Measurements from ENCODE around the gene MEI1. TPM values are rescaled to one million over a fixed set of nuclear protein-coding genes. Genes with fewer than 3 reads are reported as not detected.

The MEI1 gene
- total RNA-seq, 1 experiment from 2014 or later: not detected

- Mint-ChIP-seq H3K27me3 (ENCODE audit: insufficient read depth, unreplicated experiment) (no peaks in the 10 kb centered on the region), H3K9me3 (ENCODE audit: unreplicated experiment) (no peaks in the 10 kb centered on the region), H3K36me3 (ENCODE audit: insufficient read depth, unreplicated experiment) (peaks cover 17% of the 10 kb centered on the region), H3K4me3 (ENCODE audit: unreplicated experiment) (no peak overlapping the region), H3K27ac (ENCODE audit: unreplicated experiment) (no peak overlapping the region), H3K4me1 (ENCODE audit: low read depth, unreplicated experiment) (peaks cover 19% of the 10 kb centered on the region)
- Histone ChIP-seq H3K36me3 (ENCODE audit: control insufficient read depth, insufficient read depth, low read length) (no peaks in the 10 kb centered on the region; the same call in 1 of the 2 replicates), H3K4me3 (ENCODE audit: low read depth, low read length) (no peak overlapping the region), H3K27me3 (replicated peaks; ENCODE audit: control insufficient read depth, insufficient read depth, low read length) (no peaks in the 10 kb centered on the region), H3K4me1 (no peaks in the 10 kb centered on the region), H3K9me3 (no peaks in the 10 kb centered on the region)
- BruUV-seq (replicated peaks): no TSS peak
- TF ChIP-seq, protein P1, sequence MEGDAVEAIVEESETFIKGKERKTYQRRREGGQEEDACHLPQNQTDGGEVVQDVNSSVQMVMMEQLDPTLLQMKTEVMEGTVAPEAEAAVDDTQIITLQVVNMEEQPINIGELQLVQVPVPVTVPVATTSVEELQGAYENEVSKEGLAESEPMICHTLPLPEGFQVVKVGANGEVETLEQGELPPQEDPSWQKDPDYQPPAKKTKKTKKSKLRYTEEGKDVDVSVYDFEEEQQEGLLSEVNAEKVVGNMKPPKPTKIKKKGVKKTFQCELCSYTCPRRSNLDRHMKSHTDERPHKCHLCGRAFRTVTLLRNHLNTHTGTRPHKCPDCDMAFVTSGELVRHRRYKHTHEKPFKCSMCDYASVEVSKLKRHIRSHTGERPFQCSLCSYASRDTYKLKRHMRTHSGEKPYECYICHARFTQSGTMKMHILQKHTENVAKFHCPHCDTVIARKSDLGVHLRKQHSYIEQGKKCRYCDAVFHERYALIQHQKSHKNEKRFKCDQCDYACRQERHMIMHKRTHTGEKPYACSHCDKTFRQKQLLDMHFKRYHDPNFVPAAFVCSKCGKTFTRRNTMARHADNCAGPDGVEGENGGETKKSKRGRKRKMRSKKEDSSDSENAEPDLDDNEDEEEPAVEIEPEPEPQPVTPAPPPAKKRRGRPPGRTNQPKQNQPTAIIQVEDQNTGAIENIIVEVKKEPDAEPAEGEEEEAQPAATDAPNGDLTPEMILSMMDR (IDR thresholded peaks at IDR 0.05; ENCODE audit: insufficient read depth in 1 of 2, low read depth in 1 of 2, low read length in 1 of 2, severe bottlenecking in 1 of 2, unreplicated experiment in 1 of 2): no peak
- POLR2A ChIA-PET: interaction anchor here (0.5 kb wide), 1 partner anchor 21 kb away, joined by 3 read pairs; no protein-coding TSS in a partner anchor
- intact Hi-C loops (cut with micrococcal nuclease; ENCODE audit: unreplicated experiment): no loop called here
- DNase-seq: no peak
- CTCF ChIA-PET: interaction anchor here (1.1 kb wide), 1 partner anchor 129 kb away, joined by 6 read pairs; no protein-coding TSS in a partner anchor
Observed at GRCh38 chr22:41826430-41827383, 127.4 kb downstream of the MEI1 start.

GRCh38 chr22:41827671-41828070, 128.4 kb downstream of the MEI1 start:
- H3K36me3 Mint-ChIP-seq (ENCODE audit: insufficient read depth, unreplicated experiment): peaks cover 21% of the 10 kb centered on the region
- no peak overlapping the region for H3K4me3 Mint-ChIP-seq (ENCODE audit: unreplicated experiment)
- BruUV-seq (replicated peaks): no TSS peak
- TF ChIP-seq, protein P1 (IDR thresholded peaks at IDR 0.05; ENCODE audit: insufficient read depth in 1 of 2, low read depth in 1 of 2, low read length in 1 of 2, severe bottlenecking in 1 of 2, unreplicated experiment in 1 of 2): no peak
- no peaks in the 10 kb centered on the region for H3K9me3 Mint-ChIP-seq (ENCODE audit: unreplicated experiment)
- POLR2A ChIA-PET: no interaction called here
- H3K36me3 ChIP-seq (ENCODE audit: control insufficient read depth, insufficient read depth, low read length): no peaks in the 10 kb centered on the region; the same call in 1 of the 2 replicates
- H3K4me1 ChIP-seq: peaks cover 4% of the 10 kb centered on the region
- CTCF ChIA-PET: no interaction called here
- H3K27ac Mint-ChIP-seq (ENCODE audit: unreplicated experiment): no peak overlapping the region
- intact Hi-C loops (cut with micrococcal nuclease; ENCODE audit: unreplicated experiment): no loop called here
- no peaks in the 10 kb centered on the region for H3K27me3 Mint-ChIP-seq (ENCODE audit: insufficient read depth, unreplicated experiment)
- H3K9me3 ChIP-seq: no peaks in the 10 kb centered on the region
- no peak for DNase-seq
- H3K4me1 Mint-ChIP-seq (ENCODE audit: low read depth, unreplicated experiment): peaks cover 9% of the 10 kb centered on the region
- no peak overlapping the region for H3K4me3 ChIP-seq (ENCODE audit: low read depth, low read length)
- no peaks in the 10 kb centered on the region for H3K27me3 ChIP-seq (replicated peaks; ENCODE audit: control insufficient read depth, insufficient read depth, low read length)

GRCh38 chr22:41828516-41828915, 129.2 kb downstream of the MEI1 start:
- Mint-ChIP-seq H3K36me3 (ENCODE audit: insufficient read depth, unreplicated experiment) (peaks cover 18% of the 10 kb centered on the region), H3K4me3 (ENCODE audit: unreplicated experiment) (no peak overlapping the region), H3K27me3 (ENCODE audit: insufficient read depth, unreplicated experiment) (no peaks in the 10 kb centered on the region), H3K27ac (ENCODE audit: unreplicated experiment) (no peak overlapping the region), H3K9me3 (ENCODE audit: unreplicated experiment) (no peaks in the 10 kb centered on the region), H3K4me1 (ENCODE audit: low read depth, unreplicated experiment) (peaks cover 7% of the 10 kb centered on the region)
- H3K36me3 ChIP-seq (ENCODE audit: control insufficient read depth, insufficient read depth, low read length): no peaks in the 10 kb centered on the region; the same call in 1 of the 2 replicates
- no peaks in the 10 kb centered on the region for H3K9me3 ChIP-seq
- no peak for DNase-seq
- BruUV-seq (replicated peaks): no TSS peak
- intact Hi-C loops (cut with micrococcal nuclease; ENCODE audit: unreplicated experiment): no loop called here
- TF ChIP-seq, protein P1 (IDR thresholded peaks at IDR 0.05; ENCODE audit: insufficient read depth in 1 of 2, low read depth in 1 of 2, low read length in 1 of 2, severe bottlenecking in 1 of 2, unreplicated experiment in 1 of 2): no peak
- H3K4me1 ChIP-seq: peaks cover 4% of the 10 kb centered on the region
- POLR2A ChIA-PET: no interaction called here
- no peaks in the 10 kb centered on the region for H3K27me3 ChIP-seq (replicated peaks; ENCODE audit: control insufficient read depth, insufficient read depth, low read length)
- CTCF ChIA-PET: no interaction called here
- no peak overlapping the region for H3K4me3 ChIP-seq (ENCODE audit: low read depth, low read length)
